Caco-2 (cell line): ENCODE results near the gene PACSIN2. TPM values are rescaled to one million over a fixed set of nuclear protein-coding genes. Genes with fewer than 3 reads are reported as not detected.

Experiments
- BruUV-seq: library from RNA; stranded (reverse); fragments of 400-500 nt; replicated peaks from 2 replicates; lab custom pipeline; 2021; lab: Mats Ljungman, UMichigan
- CTCF ChIA-PET: fragments of 300-600 bp; sonication (Branson Sonifier 250); formaldehyde crosslinking; loops from one replicate; lab custom pipeline; 2022; ENCODE audit warnings: antibody characterized with exemption; lab: Charles Lee
- POLR2A ChIA-PET: fragments of 300-600 bp; sonication (Branson Sonifier 250); formaldehyde crosslinking; loops from one replicate; lab custom pipeline; 2022; ENCODE audit warnings: antibody characterized with exemption; lab: Charles Lee
- DNase-seq, 2 experiments: peaks; one replicate each; pipeline versions ENCODE4 v3.0.0 to v3.0.0-alpha.2; 2020 to 2022
- H3K27me3 ChIP-seq: replicated peaks from 2 replicates; pipeline ENCODE4 v1.6.0; 2011; ENCODE audit warnings: low read length; ENCODE audit not compliant: control insufficient read depth, insufficient read depth
- H3K36me3 ChIP-seq: 2 replicates; pipeline ENCODE4 v1.5.1; 2011; ENCODE audit warnings: low read length; ENCODE audit not compliant: control insufficient read depth, insufficient read depth
- H3K4me1 ChIP-seq: fragments of 250-450 bp; sonication (Bioruptor Pico); 2 replicates; pipeline ENCODE4 v1.5.1; 2020; ENCODE audit warnings: mild to moderate bottlenecking
- H3K4me3 ChIP-seq: 2 replicates; pipeline ENCODE4 v1.5.1; 2011; ENCODE audit warnings: low read depth, mild to moderate bottlenecking, control low read depth, low read length
- H3K9me3 ChIP-seq: fragments of 250-450 bp; sonication (Bioruptor Pico); 2 replicates; pipeline ENCODE4 v1.5.1; 2020; ENCODE audit warnings: mild to moderate bottlenecking, moderate library complexity
- H3K27ac Mint-ChIP-seq: one replicate; pipeline ENCODE4 v1.8.0; 2022; ENCODE audit warnings: mixed read lengths; ENCODE audit not compliant: unreplicated experiment
- H3K27me3 Mint-ChIP-seq: one replicate; pipeline ENCODE4 v1.8.0; 2022; ENCODE audit warnings: mixed read lengths; ENCODE audit not compliant: insufficient read depth, unreplicated experiment
- H3K36me3 Mint-ChIP-seq: one replicate; pipeline ENCODE4 v1.8.0; 2022; ENCODE audit warnings: mild to moderate bottlenecking, mixed read lengths; ENCODE audit not compliant: insufficient read depth, unreplicated experiment
- H3K4me1 Mint-ChIP-seq: one replicate; pipeline ENCODE4 v1.8.0; 2022; ENCODE audit warnings: low read depth, mixed read lengths; ENCODE audit not compliant: unreplicated experiment
- H3K4me3 Mint-ChIP-seq: one replicate; pipeline ENCODE4 v1.8.0; 2022; ENCODE audit warnings: mild to moderate bottlenecking, moderate library complexity, mixed read lengths; ENCODE audit not compliant: unreplicated experiment
- H3K9me3 Mint-ChIP-seq: one replicate; pipeline ENCODE4 v1.8.0; 2022; ENCODE audit warnings: mixed read lengths; ENCODE audit not compliant: unreplicated experiment
- CTCF ChIP-seq, 2 experiments: fragments of 200-600 bp in 1 of 2; IDR thresholded peaks; 1 replicate in 1 of 2; 2 replicates in 1 of 2; pipeline versions ENCODE4 v1.5.1 to v1.8.0; 2011 to 2022; ENCODE audit warnings: antibody characterized with exemption in 1 of 2, control low read depth in 1 of 2, inconsistent platforms in 1 of 2, low read depth in 1 of 2, low read length in 1 of 2, mild to moderate bottlenecking in 1 of 2, moderate library complexity in 1 of 2; ENCODE audit not compliant: insufficient read depth in 1 of 2, severe bottlenecking in 1 of 2, unreplicated experiment in 1 of 2
- intact Hi-C: fragments of 100-400 bp; cut with micrococcal nuclease; formaldehyde crosslinking; loops from one replicate; pipeline ENCODE4 v1.10.0; 2022; ENCODE audit not compliant: unreplicated experiment
- total RNA-seq: library from RNA; stranded (reverse); gene quantifications from 2 replicates; pipeline ENCODE4 v1.2.3, GENCODE V29; 2022

PACSIN2 gene
- total RNA-seq, 1 experiment from 2014 or later: 122 TPM

GRCh38 chr22:42878561-42879305, 136.2 kb downstream of the PACSIN2 start:
- ChIA-PET POLR2A (no interaction called here), CTCF (interaction anchor here (1.0 kb wide), 1 partner anchor 236 kb away, joined by 8 read pairs; no protein-coding TSS in a partner anchor)
- no peaks in the 10 kb centered on the region for H3K9me3 ChIP-seq
- H3K36me3 ChIP-seq: peaks cover 6% of the 10 kb centered on the region
- no peak overlapping the region for H3K4me3 ChIP-seq
- Mint-ChIP-seq H3K9me3 (no peaks in the 10 kb centered on the region), H3K27me3 (no peaks in the 10 kb centered on the region), H3K36me3 (peaks cover 83% of the 10 kb centered on the region), H3K4me3 (no peak overlapping the region), H3K4me1 (no peaks in the 10 kb centered on the region), H3K27ac (no peak overlapping the region)
- no peak for TF ChIP-seq CTCF (IDR thresholded peaks at IDR 0.05; ENCODE audit: insufficient read depth in 1 of 2, low read depth in 1 of 2, low read length in 1 of 2, severe bottlenecking in 1 of 2, unreplicated experiment in 1 of 2)
- H3K27me3 ChIP-seq: no peaks in the 10 kb centered on the region
- intact Hi-C loops: no loop called here
- no peak for DNase-seq
- H3K4me1 ChIP-seq: no peaks in the 10 kb centered on the region
- no TSS peak for BruUV-seq

DNA sequence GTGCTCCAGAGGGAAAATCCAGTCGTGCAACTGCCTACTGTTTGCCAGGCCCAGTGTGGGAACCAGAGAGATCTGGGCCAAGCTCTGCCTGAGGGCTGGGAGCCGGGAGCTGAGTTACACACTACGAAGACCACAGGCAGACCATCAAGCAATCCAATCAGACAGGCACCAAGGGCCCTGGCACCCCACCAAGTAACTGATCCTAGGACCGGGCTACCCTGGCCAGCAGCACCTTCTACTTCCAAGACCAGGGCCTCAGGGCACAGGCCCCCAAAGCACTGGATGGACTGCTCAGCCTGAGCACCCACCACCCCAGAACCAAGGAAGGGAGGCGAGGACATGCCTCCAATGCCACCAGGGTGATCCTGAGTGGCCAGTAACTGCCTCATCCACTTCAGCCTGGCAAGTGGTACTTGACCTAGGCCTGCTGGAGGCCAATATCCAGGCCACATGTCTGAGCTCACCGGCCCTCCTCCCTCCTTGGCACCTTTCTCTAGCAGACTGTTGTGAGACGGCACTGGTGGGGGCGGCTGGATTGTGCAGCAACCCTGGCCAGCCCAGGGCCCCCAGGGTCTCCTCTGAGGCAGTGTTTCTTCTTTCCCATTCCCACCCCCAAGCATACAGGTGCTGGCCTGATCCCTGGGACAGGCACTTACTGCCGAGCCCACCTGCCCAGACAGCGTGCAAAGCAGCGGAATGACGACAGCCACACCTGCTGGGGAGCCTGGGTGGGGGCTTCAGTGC, 137.2 kb downstream of the PACSIN2 start:
- ChIA-PET CTCF (interaction anchor here (0.8 to 1.0 kb wide), 2 partner anchors 10 to 235 kb away, joined by 3 to 8 read pairs; no protein-coding TSS in a partner anchor), POLR2A (no interaction called here)
- Histone ChIP-seq H3K9me3 (no peaks in the 10 kb centered on the region), H3K4me3 (no peak overlapping the region), H3K4me1 (no peaks in the 10 kb centered on the region), H3K36me3 (peaks cover 6% of the 10 kb centered on the region), H3K27me3 (no peaks in the 10 kb centered on the region)
- no peak for TF ChIP-seq CTCF (IDR thresholded peaks at IDR 0.05; ENCODE audit: insufficient read depth in 1 of 2, low read depth in 1 of 2, low read length in 1 of 2, severe bottlenecking in 1 of 2, unreplicated experiment in 1 of 2)
- H3K27me3 Mint-ChIP-seq: no peaks in the 10 kb centered on the region
- peaks cover 83% of the 10 kb centered on the region for H3K36me3 Mint-ChIP-seq
- no TSS peak for BruUV-seq
- no peaks in the 10 kb centered on the region for H3K9me3 Mint-ChIP-seq
- no peak overlapping the region for H3K4me3 Mint-ChIP-seq
- H3K27ac Mint-ChIP-seq: no peak overlapping the region
- intact Hi-C loops: no loop called here
- DNase-seq: no peak
- no peaks in the 10 kb centered on the region for H3K4me1 Mint-ChIP-seq

- no TSS peak for BruUV-seq
- POLR2A ChIA-PET: no interaction called here
- CTCF ChIA-PET: interaction anchor here (0.8 to 1.1 kb wide), 2 partner anchors 9 to 10 kb away, joined by 3 to 4 read pairs; no protein-coding TSS in a partner anchor
- TF ChIP-seq CTCF (IDR thresholded peaks at IDR 0.05; ENCODE audit: insufficient read depth in 1 of 2, low read depth in 1 of 2, low read length in 1 of 2, severe bottlenecking in 1 of 2, unreplicated experiment in 1 of 2): no peak
- Histone ChIP-seq H3K36me3 (peaks cover 6% of the 10 kb centered on the region), H3K9me3 (no peaks in the 10 kb centered on the region), H3K4me3 (no peak overlapping the region), H3K4me1 (no peaks in the 10 kb centered on the region), H3K27me3 (no peaks in the 10 kb centered on the region)
- no peaks in the 10 kb centered on the region for H3K4me1 Mint-ChIP-seq
- no peak overlapping the region for H3K4me3 Mint-ChIP-seq
- H3K27ac Mint-ChIP-seq: no peak overlapping the region
- peaks cover 82% of the 10 kb centered on the region for H3K36me3 Mint-ChIP-seq
- H3K9me3 Mint-ChIP-seq: no peaks in the 10 kb centered on the region
- DNase-seq: no peak
- no peaks in the 10 kb centered on the region for H3K27me3 Mint-ChIP-seq
- intact Hi-C loops: no loop called here
Measured at GRCh38 chr22:42877158-42877557, 137.8 kb downstream of the PACSIN2 start.
